ENCODE data around the gene SLC6A3. TPM values are rescaled to one million over a fixed set of nuclear protein-coding genes. Genes with fewer than 3 reads are reported as not detected.

SLC6A3 gene
- total RNA-seq, 4 donors from 2014 or later, result 0.07 to 0.15 TPM; not detected in 2

DNA sequence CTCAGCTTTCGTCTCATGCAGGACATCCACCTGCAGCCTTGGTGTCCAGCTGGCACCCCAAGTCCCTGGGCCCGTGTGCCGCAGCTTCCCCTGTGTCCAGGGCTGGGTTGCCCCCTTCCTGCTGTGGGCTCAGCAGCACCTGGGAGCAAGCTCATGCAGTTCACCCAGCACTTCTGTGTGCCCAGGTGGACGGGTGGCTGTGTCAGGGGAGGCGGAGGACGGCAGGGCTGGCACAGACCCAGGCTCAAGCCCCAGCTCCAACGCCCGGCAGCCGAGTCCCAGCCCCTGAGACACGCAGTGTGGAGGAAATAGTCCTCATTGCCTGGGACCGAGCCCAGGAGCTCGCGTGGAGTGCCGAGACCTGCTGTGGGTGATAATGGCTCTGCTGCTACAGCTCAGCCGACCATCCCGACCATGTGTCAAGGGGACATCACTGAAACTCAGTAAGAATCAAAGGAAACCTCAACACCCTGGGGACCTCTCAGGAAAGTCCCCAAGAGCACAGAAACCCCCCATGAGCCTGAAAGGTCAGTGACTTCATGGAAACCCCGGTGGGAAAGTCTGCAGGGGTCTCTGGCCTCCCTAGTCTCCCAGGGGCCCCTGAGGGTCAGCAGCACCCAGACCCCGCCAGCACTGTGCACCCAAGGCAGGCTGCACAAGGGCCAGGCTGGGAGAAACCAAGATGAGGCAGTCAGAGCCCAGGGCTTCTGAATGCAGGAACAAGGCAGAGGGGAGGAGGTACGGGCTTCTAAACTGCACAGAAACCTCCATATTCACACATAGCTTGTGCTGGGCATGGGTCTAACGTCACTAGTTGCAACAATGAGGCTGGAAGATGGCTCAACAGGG, 39.7 kb upstream of the SLC6A3 start:
- no peak for TF ChIP-seq POLR2A (IDR thresholded peaks at IDR 0.05)
- TF ChIP-seq, protein P1, sequence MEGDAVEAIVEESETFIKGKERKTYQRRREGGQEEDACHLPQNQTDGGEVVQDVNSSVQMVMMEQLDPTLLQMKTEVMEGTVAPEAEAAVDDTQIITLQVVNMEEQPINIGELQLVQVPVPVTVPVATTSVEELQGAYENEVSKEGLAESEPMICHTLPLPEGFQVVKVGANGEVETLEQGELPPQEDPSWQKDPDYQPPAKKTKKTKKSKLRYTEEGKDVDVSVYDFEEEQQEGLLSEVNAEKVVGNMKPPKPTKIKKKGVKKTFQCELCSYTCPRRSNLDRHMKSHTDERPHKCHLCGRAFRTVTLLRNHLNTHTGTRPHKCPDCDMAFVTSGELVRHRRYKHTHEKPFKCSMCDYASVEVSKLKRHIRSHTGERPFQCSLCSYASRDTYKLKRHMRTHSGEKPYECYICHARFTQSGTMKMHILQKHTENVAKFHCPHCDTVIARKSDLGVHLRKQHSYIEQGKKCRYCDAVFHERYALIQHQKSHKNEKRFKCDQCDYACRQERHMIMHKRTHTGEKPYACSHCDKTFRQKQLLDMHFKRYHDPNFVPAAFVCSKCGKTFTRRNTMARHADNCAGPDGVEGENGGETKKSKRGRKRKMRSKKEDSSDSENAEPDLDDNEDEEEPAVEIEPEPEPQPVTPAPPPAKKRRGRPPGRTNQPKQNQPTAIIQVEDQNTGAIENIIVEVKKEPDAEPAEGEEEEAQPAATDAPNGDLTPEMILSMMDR (IDR thresholded peaks at IDR 0.05), result no peak
- Histone ChIP-seq H3K27me3 (no peaks in the 10 kb centered on the region), H3K4me1 (no peaks in the 10 kb centered on the region), H3K27ac (no peak overlapping the region), H3K9me3 (no peaks in the 10 kb centered on the region), H3K36me3 (no peaks in the 10 kb centered on the region), H3K4me3 (no peak overlapping the region)
- no peak for DNase-seq
- intact Hi-C loops (cut with DNase I; ENCODE audit: low total_unique reads), result no loop called here

DNA sequence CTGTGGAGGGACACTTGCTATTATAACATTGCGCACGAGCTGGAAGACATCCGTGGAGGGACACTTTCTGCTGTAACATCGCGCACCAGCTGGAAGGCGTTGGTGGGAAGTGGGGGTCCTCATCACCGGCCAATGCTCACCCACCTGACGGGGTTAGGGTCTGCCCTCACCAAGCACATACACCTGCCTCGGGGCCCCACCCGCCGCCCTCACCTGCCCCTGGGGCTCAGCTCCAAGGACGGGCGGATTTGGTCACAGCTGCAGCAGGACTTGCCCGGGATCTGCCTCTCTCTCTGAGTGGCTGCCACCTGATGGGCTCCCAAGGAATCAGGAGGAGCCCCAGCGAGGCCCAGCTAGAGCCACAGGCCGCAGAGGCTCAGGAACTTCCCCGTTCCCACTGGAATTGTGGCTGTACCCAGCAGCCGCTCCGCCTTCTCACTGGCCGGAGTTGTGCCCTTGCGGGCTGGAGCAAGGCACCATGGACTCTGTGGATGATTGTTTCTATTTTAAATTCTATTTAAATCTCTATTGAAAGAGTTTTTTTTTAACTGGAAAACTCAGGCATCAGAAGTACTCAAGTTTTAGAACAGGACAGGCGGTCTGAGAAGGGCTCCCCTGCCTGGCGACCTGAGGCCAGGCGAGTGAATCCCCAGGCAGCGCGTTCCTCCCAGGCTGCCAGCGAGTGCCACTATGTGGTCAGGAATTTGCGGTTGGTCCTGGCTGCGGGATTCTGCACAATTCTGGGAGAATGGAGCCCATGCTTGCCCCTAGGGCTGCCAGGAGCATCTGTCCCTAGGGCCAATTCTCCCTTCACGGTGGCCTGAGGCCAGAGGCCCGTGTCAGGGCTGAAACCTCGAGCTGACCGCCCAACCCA, 38.9 kb upstream of the SLC6A3 start:
- Histone ChIP-seq H3K36me3 (no peaks in the 10 kb centered on the region), H3K4me3 (no peak overlapping the region), H3K9me3 (no peaks in the 10 kb centered on the region), H3K27me3 (no peaks in the 10 kb centered on the region), H3K27ac (no peak overlapping the region), H3K4me1 (no peaks in the 10 kb centered on the region)
- intact Hi-C loops (cut with DNase I; ENCODE audit: low total_unique reads), result no loop called here
- DNase-seq, result no peak
- TF ChIP-seq, protein P1 (IDR thresholded peaks at IDR 0.05), result no peak
- no peak for TF ChIP-seq POLR2A (IDR thresholded peaks at IDR 0.05)

GRCh38 chr5:1483064-1483463, 37.8 kb upstream of the SLC6A3 start:
- H3K27me3 ChIP-seq, result no peaks in the 10 kb centered on the region

GRCh38 chr5:1481959-1482331, 36.7 kb upstream of the SLC6A3 start:
- Histone ChIP-seq H3K27ac (no peak overlapping the region), H3K27me3 (no peaks in the 10 kb centered on the region), H3K4me1 (no peaks in the 10 kb centered on the region), H3K9me3 (no peaks in the 10 kb centered on the region), H3K4me3 (no peak overlapping the region), H3K36me3 (no peaks in the 10 kb centered on the region)
- no peak for DNase-seq
- TF ChIP-seq, protein P1 (IDR thresholded peaks at IDR 0.05), result no peak
- no peak for TF ChIP-seq POLR2A (IDR thresholded peaks at IDR 0.05)
- intact Hi-C loops (cut with DNase I; ENCODE audit: low total_unique reads), result no loop called here

More at GRCh38 chr5:1483064-1483463, 37.8 kb upstream of the SLC6A3 start:
- Histone ChIP-seq H3K9me3 (no peaks in the 10 kb centered on the region), H3K4me1 (no peaks in the 10 kb centered on the region), H3K4me3 (no peak overlapping the region), H3K27ac (no peak overlapping the region), H3K36me3 (no peaks in the 10 kb centered on the region)
- no peak for DNase-seq
- intact Hi-C loops (cut with DNase I; ENCODE audit: low total_unique reads), result no loop called here
- TF ChIP-seq, protein P1 (IDR thresholded peaks at IDR 0.05), result no peak
- TF ChIP-seq POLR2A (IDR thresholded peaks at IDR 0.05), result no peak

All from uterus (tissue), 4 donors.